Measurements from ENCODE around the gene RHOV.
A peak's percentile ranks its signal among the peaks of the same experiment; 100 is the strongest.

Gene RHOV

DNA sequence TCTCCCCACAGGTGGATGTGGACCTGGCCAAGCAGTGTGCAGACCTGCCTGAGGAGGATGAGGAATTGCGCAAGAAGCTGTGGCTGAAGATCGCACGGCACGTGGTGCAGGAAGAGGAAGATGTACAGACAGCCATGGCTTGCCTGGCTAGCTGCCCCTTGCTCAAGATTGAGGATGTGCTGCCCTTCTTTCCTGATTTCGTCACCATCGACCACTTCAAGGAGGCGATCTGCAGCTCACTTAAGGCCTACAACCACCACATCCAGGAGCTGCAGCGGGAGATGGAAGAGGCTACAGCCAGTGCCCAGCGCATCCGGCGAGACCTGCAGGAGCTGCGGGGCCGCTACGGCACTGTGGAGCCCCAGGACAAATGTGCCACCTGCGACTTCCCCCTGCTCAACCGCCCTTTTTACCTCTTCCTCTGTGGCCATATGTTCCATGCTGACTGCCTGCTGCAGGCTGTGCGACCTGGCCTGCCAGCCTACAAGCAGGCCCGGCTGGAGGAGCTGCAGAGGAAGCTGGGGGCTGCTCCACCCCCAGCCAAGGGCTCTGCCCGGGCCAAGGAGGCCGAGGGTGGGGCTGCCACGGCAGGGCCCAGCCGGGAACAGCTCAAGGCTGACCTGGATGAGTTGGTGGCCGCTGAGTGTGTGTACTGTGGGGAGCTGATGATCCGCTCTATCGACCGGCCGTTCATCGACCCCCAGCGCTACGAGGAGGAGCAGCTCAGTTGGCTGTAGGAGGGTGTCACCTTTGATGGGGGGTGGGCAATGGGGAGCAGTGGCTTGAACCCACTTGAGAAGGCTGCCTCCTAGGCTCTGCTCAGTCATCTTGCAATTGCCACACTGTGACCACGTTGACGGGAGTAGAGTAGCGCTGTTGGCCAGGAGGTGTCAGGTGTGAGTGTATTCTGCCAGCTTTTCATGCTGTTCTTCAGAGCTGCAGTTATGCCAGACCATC is 28.8 kb upstream of the RHOV start:
- no peak for DNase-seq

DNA sequence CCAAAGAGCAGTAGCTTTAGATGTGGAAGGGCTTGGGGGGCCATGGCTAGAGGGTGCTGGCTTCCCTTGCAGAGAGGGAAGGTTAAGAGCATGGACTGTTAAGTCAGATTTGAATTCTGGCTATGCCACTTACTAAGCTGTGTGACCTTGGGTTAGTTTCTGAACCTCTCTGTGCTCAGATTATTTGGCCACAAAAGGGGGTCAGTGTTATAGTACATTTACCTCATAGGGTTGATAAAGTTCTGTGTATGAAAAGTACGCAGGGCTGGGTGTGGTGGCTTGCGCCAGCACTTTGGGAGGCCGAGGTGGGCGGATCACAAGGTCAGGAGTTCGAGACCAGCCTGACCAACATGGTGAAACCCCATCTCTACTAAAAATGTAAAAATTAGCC is 27.0 kb upstream of the RHOV start:
- DNase-seq = no peak

DNA sequence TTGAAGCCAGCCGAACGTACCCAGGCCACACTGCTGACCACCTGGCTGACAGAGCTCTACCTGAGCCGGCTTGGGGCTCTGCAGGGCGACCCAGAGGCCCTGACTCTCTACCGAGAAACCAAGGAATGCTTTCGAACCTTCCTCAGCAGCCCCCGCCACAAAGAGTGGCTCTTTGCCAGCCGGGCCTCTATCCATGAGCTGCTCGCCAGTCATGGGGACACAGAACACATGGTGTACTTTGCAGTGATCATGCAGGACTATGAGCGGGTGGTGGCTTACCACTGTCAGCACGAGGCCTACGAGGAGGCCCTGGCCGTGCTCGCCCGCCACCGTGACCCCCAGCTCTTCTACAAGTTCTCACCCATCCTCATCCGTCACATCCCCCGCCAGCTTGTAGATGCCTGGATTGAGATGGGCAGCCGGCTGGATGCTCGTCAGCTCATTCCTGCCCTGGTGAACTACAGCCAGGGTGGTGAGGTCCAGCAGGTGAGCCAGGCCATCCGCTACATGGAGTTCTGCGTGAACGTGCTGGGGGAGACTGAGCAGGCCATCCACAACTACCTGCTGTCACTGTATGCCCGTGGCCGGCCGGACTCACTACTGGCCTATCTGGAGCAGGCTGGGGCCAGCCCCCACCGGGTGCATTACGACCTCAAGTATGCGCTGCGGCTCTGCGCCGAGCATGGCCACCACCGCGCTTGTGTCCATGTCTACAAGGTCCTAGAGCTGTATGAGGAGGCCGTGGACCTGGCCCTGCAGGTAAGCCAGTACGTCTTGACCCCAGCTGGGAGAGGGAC is 26.4 kb upstream of the RHOV start:
- no peak for DNase-seq

DNA sequence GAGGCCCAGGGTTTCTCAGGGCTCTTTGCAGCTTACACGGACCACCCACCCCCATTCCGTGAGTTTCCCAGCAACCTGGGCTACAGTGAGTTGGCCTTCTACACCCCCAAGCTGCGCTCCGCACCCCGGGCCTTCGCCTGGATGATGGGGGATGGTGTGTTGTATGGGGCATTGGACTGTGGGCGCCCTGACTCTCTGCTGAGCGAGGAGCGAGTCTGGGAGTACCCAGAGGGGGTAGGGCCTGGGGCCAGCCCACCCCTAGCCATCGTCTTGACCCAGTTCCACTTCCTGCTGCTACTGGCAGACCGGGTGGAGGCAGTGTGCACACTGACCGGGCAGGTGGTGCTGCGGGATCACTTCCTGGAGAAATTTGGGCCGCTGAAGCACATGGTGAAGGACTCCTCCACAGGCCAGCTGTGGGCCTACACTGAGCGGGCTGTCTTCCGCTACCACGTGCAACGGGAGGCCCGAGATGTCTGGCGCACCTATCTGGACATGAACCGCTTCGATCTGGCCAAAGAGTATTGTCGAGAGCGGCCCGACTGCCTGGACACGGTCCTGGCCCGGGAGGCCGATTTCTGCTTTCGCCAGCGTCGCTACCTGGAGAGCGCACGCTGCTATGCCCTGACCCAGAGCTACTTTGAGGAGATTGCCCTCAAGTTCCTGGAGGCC is 25.6 kb upstream of the RHOV start:
- no peak for DNase-seq

DNA sequence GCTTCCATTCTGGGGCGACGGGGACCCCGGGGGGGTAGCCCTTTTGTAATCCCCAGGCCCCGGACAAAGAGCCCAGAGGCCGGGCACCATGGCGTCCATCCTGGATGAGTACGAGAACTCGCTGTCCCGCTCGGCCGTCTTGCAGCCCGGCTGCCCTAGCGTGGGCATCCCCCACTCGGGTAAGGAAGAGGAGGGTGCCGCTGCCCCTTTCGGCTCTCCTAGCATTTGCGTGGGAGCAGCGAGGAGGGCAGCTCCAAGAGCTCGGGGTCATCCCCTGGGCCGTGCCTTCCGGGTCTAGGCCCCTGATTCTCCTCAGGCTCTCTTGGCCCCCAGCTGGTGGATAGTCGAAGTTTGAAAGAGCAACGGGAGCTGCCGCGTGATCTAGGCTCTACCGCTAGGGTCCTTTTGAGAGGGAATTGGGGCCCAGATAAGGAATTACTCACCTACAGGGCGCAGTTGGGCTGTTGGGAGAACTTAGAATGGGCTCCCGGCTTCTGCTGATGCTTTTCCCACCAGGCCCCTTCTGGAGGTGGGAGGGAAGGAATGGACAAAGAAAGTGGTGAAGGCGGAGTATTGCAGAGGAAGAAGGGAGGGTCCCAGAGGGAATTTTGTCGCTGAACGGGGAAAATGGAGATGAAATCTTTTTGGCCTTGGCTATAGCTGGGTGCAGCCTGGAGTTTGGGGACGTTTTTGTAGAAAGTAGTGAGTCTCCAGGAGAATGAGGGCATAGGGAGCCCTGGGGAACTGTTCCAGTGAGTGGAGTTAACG is 20.8 kb upstream of the RHOV start:
- DNase-seq = peak; percentile 69

DNA sequence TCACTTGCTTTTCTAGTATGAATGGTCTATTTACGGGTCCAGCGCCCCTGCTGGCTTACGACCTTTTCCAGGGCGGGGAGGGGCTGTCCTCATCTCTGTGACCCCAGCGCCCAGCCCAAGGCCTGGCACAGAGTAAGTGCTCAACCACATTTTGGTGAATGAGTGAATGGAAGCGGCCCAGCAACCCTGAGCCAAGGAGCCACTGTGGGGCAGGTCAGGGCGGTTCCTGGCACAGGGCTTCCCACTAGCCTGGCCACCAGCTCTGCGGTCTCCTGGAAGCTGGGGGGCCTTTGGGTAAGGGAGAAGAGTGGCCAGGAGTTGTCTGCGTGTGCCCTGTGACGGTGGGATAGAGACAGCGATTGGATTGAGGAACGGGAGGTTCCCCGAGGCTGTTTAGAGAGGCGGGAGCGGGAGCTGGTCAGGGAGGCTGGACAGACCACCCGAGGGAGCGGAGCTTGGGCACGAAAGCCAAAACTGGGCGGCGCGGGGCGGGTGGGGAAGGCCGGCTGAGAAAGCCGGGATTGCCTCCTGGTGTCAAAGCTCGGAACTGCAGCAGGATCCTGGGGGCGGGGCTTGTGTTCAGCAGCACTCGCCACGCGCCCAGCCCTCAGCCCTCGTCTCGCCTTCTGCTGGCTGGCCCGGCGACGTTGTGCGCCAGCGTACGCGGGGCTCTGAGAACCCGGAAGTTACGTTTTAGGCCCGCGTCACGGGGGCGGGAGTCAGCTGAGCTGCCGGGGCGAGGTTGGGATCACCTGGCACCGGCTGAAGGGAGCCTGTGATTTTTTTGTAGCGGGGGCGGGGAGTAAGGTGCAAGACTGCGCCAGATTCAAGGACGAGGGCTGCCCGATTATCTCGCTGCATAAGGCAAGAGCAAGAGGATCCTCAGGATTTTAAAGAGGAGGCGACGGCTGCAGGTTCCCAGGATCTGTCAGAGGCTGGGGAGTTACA is 20.0 kb upstream of the RHOV start, which contains the start of gene VPS18:
Gene VPS18, plus strand, starts transcription at position 718 of the 948 bp plus-strand sequence. CDS start 319 bp downstream, outside the sequence.
- peak; percentile 98 for DNase-seq

DNA sequence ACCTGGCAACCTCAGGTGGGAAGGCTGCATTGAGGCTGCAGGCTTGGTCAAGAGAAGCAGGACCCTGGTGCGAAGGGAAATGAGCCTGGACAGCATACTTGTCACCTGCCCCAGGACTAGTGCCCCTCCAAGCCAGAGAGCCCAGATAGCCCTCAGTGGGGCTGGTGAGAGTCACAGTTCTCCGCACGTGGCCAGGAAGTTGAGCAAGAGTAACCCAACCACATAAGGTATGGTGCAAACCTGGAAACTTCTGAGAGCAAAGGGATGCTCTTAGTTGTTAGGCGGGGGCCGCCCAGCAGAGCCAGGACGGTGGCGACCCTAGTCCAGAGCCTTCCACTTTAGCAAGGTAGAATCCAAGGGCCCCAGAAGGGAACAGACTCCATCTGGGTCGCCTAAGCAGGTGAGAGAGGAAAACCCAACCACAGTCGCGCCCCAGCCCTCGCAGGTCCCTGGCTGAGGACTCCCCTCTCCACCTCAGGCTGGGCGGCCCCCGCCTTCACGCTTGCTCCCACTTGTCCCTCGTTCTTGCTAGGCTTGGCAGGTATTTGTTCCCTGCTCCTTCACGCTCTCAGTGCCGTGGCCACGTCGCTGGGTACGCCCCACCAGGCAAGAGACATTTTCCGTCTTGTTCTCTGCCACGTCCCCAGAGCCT is 19.1 kb upstream of the RHOV start:
- DNase-seq = no peak

DNA sequence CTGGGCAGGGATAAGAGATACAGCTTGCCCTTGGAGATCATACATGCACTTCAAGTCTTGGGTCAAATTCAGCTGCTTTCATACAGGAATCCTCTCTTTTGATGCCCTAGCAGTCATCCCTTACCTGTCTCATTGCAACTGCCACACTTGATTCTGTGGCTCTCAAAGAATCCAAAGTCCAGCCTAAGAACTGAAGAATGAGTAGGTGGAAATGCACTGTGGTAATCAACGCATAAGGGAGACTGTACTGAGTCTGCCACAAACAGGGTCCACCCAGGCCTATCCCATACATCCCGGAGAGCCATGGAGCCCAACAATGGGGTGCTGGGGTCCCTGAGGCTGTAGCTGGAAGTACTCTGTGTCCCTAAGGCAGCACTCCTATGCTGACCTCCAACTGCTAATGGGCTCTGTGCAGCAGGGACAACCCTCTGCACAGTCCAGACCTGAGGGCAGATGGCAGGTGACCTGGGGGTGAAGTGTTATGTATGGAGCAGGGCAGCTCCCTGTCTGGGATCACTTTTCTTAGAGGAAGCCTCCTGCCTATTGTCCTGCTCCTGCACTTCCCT is 18.5 kb upstream of the RHOV start:
- no peak for DNase-seq

DNA sequence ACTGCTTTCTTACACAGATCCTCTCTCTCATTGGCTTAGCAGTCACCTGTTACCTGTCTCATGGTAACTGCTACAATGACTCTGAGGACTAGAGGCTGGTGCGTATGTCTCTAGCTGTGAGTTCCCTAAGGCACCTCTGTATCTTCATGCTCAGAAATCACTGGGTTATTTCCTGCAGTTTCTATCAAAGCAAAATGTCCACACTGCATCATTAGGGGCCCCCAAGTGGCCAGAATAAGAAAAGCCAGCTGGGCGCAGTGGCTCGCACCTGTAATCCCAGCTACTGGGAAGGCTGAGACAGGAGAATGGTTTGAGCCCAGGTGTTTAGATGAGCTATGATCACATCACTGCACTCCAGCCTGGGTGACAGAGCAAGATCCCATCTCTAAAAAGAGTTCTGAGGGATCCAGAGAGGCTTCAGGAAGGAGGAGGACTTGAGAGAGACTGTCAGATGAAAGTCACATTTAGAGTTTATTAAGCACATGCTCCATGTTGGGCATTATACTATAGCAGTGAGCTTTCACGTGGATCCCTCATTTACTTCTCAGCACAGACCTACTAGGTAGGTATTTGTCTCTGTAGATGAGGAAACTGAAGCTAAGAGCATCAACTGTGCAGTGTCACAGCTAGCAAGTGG is 17.9 kb upstream of the RHOV start:
- DNase-seq = peak; percentile 51

DNA sequence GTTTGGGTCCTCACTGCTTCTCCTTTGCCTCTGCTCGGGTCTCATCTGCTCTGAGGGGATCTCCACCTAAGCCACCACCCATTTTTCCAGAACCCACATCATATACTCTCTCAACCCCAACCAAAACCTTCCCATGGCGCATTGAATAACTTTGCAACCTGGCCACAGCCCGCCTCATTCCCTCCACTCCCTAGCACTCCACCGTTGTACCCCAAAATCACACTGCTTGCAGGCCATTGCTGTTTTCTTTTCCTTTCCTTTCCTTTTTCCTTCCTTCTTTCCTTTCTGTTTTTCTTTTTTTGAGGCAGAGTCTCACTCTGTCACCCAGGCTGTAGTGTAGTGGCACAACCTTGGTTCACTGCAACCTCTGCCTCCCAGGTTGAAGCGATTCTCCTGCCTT is 17.1 kb upstream of the RHOV start:
- DNase-seq = no peak

DNA sequence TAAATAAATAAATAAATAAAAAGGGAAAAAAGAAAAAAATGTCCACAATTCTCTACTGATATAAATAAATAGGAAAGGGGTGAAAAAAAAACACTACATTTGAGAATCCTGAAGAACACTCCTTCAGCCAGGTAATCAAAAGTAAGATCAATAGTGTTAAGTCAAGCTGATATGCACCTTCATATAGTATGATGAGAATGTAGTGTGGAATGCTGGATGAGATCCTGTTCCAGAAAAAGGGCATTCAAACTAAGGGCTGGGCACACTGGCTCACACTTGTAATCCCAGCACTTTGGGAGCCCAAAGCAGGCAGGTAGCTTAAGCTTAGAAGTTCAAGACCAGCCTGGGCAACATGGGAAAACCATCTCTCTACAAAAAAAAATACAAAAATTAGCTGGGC is 15.1 kb upstream of the RHOV start:
- no peak for DNase-seq

DNA sequence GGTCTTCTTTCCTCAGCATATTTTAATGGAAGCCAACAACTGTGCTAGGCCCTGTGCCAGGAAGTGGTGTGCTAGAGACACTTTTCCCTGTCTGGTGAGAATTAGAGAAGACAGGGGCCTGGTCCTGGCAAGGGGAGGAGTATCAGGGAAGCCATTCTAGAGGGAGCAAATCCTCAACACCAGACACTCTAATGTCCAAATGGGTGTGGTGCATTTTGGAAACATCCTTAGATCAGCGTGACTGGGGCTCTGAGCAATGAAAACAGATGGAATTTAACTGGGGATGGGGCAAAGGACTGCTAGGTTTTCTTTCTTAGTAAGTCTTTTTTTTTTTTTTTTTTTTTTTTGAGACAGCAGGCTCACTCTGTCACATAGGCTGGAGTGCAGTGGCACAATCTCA is 12.6 kb upstream of the RHOV start:
- DNase-seq = no peak

DNA sequence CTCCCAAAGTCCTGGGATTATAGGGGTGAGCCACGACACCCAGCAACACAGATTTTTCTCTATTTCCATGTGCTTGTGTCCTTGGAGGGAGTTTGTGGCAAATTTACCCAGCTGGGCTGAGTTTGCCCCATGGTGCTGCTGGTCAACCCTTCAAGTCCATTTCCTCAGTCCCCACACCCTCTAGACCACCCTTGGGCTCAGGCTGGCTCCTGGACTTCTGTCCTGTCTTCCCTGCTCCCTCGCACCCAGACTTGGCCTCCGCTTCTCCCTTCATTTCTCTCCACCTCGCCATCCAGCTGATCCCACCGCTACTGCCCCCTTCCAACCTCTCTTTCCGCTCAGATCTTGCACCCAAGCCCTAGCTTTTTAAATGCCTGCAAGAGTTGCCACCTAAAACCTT is 7.3 kb upstream of the RHOV start:
- DNase-seq = no peak

DNA sequence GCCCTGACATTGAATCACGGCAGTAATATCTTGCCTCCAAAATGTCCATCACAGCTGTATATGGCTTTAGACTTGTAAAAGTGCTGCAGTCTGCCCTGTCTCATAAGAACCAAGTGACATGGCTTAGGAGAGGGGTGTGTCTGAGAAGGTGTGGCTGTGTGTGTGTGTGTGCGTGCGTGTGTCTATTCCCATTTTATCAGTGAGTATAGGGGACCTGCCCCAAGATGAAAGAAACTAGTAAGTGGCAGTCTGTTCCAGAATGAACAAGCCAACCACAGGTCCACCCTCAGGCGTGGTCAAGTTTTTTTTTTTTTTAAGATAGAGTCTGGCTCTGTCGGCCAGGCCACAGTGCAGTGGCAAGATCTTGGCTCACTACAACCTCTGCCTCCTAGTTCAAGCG is 5.6 kb upstream of the RHOV start:
- DNase-seq = no peak

DNA sequence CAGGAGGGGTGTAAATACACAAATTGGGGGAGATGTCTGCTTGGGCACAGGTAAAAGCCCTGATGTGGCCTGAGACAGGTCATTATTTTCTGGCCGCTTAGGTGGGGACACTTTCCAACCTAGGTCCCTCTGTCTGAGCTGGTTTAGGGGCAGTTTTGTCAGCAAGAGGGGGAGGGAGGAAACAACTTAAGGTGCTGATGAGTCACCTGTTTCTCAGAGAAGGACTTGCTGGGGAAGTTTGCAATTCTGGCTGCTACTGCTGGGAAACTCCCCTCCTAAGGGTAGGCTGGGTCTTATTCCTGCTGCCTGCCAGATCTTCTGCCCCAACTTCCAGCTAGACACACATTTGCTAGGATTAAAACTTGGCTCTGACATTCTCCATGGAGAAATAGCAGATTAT is 4.8 kb upstream of the RHOV start:
- DNase-seq = no peak

DNA sequence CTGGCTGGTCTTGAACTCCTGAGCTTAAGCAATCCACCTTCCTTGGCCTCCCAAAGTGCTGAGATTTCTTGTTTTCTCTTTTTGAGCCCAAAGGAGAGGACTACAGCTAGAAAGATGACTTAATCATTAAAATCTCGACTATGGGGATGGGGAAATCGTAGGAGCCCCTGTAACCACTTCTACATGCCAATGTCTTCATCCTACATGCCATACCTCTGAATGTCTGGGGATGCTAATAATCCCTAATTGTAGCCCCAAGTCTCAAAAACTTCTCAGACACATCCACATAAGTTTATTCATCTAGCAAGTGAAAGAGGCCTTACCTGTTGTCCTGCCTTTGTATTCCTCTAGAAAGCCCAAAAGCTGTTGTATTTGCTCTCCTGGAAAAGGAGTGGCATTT is 3.7 kb upstream of the RHOV start:
- DNase-seq = no peak

DNA sequence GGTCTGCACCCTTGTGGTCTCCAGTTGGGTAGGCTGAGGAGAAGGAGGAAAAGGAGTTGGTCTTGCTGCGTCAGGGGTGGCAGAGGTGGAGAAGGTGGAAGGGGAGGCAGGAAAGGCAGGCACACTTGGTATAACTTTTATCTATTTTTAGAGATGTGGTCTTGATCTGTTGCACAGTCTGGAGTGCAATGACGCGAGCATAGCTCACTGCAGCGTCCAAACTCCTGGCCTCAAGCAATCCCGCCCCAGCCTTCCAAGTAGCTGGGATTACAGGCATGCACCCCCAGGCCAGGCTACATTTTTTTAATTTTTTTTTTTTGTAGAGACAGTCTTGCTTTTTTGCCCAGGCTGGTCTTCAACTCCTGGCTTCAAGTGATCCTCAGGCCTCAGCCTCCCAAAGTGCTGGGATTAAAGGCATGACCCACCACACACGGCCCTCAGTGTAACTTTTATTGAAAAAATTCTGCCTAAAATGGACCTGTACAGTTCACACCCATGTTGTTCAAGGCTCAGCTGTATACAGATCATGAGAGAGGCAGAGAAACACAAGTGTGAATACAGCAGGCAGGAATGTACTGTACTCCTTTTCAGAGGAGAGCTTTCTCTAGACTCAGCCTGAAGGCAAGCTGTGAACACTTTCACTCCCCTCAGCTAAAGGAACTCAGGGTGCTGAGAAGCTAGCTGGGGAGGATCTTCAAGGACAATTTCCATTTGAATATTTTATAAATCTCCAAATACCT is 2.1 kb upstream of the RHOV start:
- DNase-seq = no peak

DNA sequence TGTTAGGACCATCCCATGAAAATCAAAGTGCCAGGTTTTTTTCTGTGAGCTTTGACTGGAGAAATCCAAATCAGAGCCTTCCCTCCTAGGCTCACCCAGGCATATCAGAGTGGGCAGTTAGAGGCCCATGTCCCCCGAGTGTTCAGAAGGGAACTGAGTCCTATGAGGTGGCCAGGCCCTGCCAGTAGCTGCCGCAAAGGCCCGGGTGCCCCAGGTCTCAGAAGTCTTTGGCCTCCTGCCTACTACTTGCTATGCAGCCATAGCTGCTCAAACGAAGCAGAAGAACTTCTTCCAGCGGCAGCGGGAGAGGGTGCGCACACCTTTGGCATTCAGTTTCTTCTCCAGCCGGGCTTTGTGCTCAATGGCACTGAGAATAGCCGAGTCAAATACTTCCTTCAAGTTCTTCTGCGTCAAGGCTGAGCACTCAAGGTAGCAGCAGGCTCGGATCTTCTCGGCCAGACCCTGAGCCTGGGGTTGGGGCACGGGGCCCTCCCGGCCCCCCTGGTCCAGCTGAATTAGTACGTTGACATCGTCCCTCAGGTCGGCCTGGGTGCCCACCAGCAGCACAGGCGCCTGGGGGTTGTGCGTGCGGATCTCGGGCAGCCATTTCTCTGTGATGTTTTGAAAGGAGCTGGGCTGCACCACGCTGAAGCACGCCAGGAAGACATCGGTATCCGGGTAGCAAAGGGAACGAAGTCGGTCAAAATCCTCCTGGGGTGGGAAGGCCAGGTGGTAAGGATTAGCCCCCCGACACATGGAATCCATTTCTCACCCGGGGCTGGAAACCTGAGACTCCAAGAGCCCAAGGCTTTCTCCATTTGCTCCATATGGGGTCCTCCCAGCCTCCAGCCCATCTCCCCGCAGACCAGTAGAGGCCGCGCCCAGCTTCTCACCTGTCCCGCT is 992 bp downstream of the RHOV start:
- no peak for DNase-seq

Data from CD4-positive, alpha-beta T cell treated with Interleukin-21 for 1 hour (primary cell).